Stimulated activated CD8-positive, alpha-beta memory T cell treated with anti-CD3 and anti-CD28 coated beads, Interleukin-12 subunit alpha, Interleukin-12 subunit beta, amount 100 ng/mL, for 24 hours (primary cell): ENCODE measurements around the gene TIPRL.
"Not testable (repeated sequence)": the region's sequence is repeated elsewhere in the genome, so short reads cannot be mapped to it uniquely, and the experiment has no call there.

Experiments used
- DNase-seq: peaks from one replicate; pipeline ENCODE4 v3.0.0-alpha.2; 2020; ENCODE audit errors: extremely low read depth

TIPRL gene

GRCh38 chr1:168159251-168159650, 19.5 kb upstream of the TIPRL start:
- DNase-seq: no peak

GRCh38 chr1:168159979-168160378, 18.8 kb upstream of the TIPRL start:
- DNase-seq: no peak

- DNase-seq: no peak
Observed at GRCh38 chr1:168161459-168161858, 17.3 kb upstream of the TIPRL start.

- no peak for DNase-seq
Observed at GRCh38 chr1:168163670-168164069, 15.1 kb upstream of the TIPRL start.

- no peak for DNase-seq
Observed at GRCh38 chr1:168164771-168165170, 14.0 kb upstream of the TIPRL start.

- DNase-seq: no peak
Observed at GRCh38 chr1:168167806-168168205, 11.0 kb upstream of the TIPRL start.

GRCh38 chr1:168170564-168171508, 7.9 kb upstream of the TIPRL start:
- no peak for DNase-seq

- no peak for DNase-seq
Observed at GRCh38 chr1:168172250-168172915, 6.4 kb upstream of the TIPRL start.

GRCh38 chr1:168178227-168178637, 530 bp upstream of the TIPRL start:
- no peak for DNase-seq

GRCh38 chr1:168179438-168180147, 831 bp downstream of the TIPRL start:
- no peak for DNase-seq

- no peak for DNase-seq
Observed at GRCh38 chr1:168180148-168180524, 1.4 kb downstream of the TIPRL start.

- DNase-seq: not testable (repeated sequence)
Observed at GRCh38 chr1:168181063-168181720, 2.4 kb downstream of the TIPRL start.

- DNase-seq: no peak
Observed at GRCh38 chr1:168187177-168187576, 8.4 kb downstream of the TIPRL start.

GRCh38 chr1:168190403-168190802, 11.6 kb downstream of the TIPRL start:
- no peak for DNase-seq

- no peak for DNase-seq
Observed at GRCh38 chr1:168195199-168196135, 16.7 kb downstream of the TIPRL start.

- no peak for DNase-seq
Observed at GRCh38 chr1:168199056-168199455, 20.3 kb downstream of the TIPRL start.

GRCh38 chr1:168202941-168203654, 24.3 kb downstream of the TIPRL start:
- no peak for DNase-seq

GRCh38 chr1:168206111-168206510, 27.3 kb downstream of the TIPRL start:
- no peak for DNase-seq

GRCh38 chr1:168207673-168208072, 28.9 kb downstream of the TIPRL start:
- DNase-seq: not testable (repeated sequence)

GRCh38 chr1:168210312-168210711, 31.6 kb downstream of the TIPRL start:
- DNase-seq: no peak
